Activated naive CD8-positive, alpha-beta T cell treated with anti-CD3 and anti-CD28 coated beads for 36 hours (primary cell): ENCODE results near the gene PHF1. TPM values are rescaled to one million over a fixed set of nuclear protein-coding genes. Genes with fewer than 3 reads are reported as not detected.

Source experiments
- DNase-seq: peaks from one replicate; pipeline ENCODE4 v3.0.0; 2021
- H3K27ac Mint-ChIP-seq: one replicate; pipeline ENCODE4 v1.8.0; 2022; ENCODE audit warnings: mild to moderate bottlenecking, moderate library complexity, mixed read lengths
- H3K27me3 Mint-ChIP-seq: one replicate; pipeline ENCODE4 v1.8.0; 2022; ENCODE audit warnings: mild to moderate bottlenecking, mixed read lengths
- H3K36me3 Mint-ChIP-seq: one replicate; pipeline ENCODE4 v1.8.0; 2021; ENCODE audit warnings: mild to moderate bottlenecking, mixed read lengths
- H3K4me1 Mint-ChIP-seq: one replicate; pipeline ENCODE4 v1.8.0; 2021; ENCODE audit warnings: mixed read lengths
- H3K4me3 Mint-ChIP-seq: one replicate; pipeline ENCODE4 v1.8.0; 2022; ENCODE audit warnings: mild to moderate bottlenecking, moderate library complexity, mixed read lengths
- H3K9me3 Mint-ChIP-seq: one replicate; pipeline ENCODE4 v1.8.0; 2022; ENCODE audit warnings: mixed read lengths
- total RNA-seq, 2 experiments: library from RNA; stranded (reverse); gene quantifications; one replicate each; pipeline ENCODE4 v1.2.3, GENCODE V29; 2021

Gene PHF1
- total RNA-seq, 2 experiments from 2014 or later, result 23.5 to 26.0 TPM

DNA sequence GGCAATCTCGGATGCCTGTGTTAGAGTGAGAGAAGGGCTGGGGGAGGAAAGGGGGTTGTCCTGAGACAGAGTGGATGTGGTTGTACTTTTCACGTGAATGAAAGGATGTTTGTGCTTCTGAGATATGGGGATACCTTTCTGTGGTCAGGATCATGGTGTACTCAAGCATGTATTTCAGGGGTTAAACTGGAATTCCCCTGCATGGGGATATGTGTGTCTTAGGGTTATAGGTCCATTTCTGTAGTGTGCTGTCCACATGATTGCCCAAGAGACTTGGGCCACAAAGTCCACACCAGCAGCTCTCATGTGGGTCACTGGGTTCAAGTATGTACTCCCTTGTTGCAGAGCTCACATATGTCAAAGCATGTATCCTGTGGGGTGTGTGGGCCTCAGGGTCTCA lies 19.5 kb downstream of the PHF1 start:
- no peak for DNase-seq
- peaks cover 7% of the 10 kb centered on the region for H3K36me3 Mint-ChIP-seq
- peaks cover 56% of the 10 kb centered on the region for H3K4me1 Mint-ChIP-seq
- H3K27ac Mint-ChIP-seq, result peak overlapping the region; percentile 89
- H3K4me3 Mint-ChIP-seq, result peak overlapping the region; percentile 75
- H3K27me3 Mint-ChIP-seq, result no peaks in the 10 kb centered on the region
- H3K9me3 Mint-ChIP-seq, result no peaks in the 10 kb centered on the region

DNA sequence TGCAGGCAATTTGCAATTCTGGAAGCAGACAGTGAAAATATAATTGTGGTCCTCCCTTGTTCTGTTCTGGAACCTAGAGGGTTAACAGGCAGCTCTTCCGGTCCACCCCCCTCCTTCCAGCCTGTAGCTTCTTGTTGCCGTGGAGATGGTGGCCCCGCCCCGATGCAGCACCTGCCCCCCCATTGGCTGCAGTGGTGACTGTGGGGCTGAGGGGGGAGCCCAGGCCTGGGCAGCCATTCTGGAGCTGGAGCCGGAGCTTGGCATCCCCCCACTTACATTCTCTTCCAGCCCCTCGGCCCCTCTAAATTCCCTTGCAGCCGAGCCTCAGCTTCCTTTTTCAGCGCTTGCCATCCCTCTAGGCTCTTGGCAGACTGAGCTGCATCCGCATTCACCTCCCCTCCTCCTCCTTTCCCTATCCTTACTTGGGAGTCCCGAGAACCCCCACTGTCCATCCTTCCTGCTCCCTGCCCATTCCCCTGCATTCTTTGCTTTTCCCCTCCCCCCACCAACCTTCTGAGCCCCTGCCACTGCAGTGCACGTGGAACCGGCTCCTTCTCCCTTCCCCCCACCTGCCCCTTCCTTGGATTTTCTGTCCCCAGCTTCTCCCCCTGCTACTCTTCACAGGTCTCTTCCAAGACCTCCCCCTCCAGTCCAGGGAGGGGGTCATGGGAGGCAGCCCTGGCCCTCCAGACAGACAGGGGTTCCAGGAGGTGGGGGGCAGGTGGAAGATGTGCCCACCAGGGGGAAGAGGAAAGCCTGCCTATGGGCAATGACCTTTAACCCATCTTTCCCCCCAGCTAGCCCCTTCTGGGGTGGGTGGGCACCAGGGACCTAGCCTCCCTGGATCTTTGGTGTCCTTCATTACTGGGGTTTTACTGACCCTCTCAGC lies 20.4 kb downstream of the PHF1 start:
- DNase-seq, result peak; percentile 86
- Mint-ChIP-seq H3K4me3 (peak overlapping the region; percentile 75), H3K36me3 (peaks cover 6% of the 10 kb centered on the region), H3K4me1 (peaks cover 54% of the 10 kb centered on the region), H3K27ac (peak overlapping the region; percentile 89), H3K9me3 (no peaks in the 10 kb centered on the region), H3K27me3 (no peaks in the 10 kb centered on the region)

DNA sequence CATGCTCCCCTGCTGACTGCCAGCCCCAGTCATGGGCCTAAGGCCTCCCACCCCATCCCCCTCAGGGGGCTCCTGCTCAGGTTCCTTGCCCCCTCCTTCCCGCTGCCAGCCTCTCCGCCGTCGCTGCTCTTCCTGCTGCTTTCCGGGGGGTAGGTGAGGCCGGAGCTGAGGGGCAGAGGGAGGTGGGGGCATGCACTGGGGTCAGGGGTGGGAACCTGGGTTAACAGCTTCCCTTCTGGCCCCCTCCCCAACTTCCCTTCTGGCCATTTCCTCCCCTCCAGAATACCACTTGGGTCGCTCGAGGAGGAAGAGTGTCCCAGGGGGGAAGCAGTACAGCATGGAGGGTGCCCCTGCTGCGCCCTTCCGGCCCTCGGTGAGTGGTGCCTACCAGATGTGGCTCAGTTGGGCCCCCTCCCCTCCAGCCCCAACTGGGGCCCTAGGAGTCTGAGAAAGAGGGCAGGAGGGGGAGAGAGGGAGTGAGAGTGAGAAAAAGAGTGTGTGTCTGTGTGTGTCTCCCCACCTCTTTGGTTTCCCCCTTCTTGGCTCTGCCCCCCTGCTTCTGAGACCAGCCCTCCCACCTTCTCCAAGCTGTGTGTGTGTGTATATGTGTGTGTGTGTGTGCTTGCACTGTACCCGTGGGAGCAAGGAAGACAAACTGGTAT lies 21.2 kb downstream of the PHF1 start:
- Mint-ChIP-seq H3K9me3 (no peaks in the 10 kb centered on the region), H3K4me1 (peaks cover 50% of the 10 kb centered on the region), H3K27ac (peak overlapping the region; percentile 89), H3K36me3 (peaks cover 6% of the 10 kb centered on the region), H3K27me3 (no peaks in the 10 kb centered on the region), H3K4me3 (peak overlapping the region; percentile 75)
- DNase-seq, result peak; percentile 29

DNA sequence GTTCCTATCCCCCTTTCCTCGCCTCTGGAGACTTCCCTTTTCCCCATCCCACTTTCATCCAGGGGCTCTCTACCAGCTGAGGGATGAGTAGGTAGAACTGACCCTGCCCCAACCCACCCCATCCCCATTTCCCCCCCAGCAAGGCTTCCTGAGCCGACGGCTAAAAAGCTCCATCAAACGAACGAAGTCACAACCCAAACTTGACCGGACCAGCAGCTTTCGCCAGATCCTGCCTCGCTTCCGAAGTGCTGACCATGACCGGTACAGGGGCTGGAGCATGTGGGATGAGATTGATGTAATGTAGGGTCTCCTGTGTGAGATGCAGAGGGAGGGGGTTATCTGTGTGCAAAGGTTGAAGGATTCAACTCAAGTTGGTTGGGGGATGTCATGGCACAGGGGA lies 21.7 kb downstream of the PHF1 start:
- Mint-ChIP-seq H3K9me3 (no peaks in the 10 kb centered on the region), H3K27me3 (no peaks in the 10 kb centered on the region), H3K4me1 (peaks cover 45% of the 10 kb centered on the region), H3K27ac (peak overlapping the region; percentile 89), H3K36me3 (peaks cover 7% of the 10 kb centered on the region), H3K4me3 (peak overlapping the region; percentile 75)
- DNase-seq, result no peak

DNA sequence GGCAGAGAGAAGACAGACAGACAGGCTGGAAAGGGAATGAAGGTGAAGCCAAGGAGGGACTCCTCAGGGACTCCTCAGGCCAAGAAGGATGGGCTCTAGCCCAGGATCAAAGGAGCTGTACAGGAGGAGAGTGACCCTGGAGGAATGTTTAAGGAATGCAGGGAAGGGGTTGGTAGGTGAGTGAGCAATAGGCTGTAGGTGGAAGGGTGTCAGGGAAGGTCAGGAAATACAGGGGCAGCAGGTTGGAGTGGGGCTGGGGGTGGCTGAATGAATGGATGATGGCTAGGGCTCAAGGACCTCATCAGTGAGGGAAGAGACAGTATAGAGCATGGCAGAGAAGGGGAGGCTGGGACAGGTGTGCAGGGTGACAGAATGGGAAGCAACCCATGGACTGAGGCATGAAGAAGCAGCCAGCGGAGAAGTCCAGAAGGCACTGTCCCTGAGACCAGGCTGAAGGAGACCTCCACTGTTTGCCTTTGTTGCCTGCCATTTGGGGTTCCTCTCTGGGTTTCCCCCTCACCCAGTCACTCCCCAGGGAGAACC lies 22.3 kb downstream of the PHF1 start:
- H3K4me1 Mint-ChIP-seq, result peaks cover 45% of the 10 kb centered on the region
- peak overlapping the region; percentile 46 for H3K27ac Mint-ChIP-seq

DNA sequence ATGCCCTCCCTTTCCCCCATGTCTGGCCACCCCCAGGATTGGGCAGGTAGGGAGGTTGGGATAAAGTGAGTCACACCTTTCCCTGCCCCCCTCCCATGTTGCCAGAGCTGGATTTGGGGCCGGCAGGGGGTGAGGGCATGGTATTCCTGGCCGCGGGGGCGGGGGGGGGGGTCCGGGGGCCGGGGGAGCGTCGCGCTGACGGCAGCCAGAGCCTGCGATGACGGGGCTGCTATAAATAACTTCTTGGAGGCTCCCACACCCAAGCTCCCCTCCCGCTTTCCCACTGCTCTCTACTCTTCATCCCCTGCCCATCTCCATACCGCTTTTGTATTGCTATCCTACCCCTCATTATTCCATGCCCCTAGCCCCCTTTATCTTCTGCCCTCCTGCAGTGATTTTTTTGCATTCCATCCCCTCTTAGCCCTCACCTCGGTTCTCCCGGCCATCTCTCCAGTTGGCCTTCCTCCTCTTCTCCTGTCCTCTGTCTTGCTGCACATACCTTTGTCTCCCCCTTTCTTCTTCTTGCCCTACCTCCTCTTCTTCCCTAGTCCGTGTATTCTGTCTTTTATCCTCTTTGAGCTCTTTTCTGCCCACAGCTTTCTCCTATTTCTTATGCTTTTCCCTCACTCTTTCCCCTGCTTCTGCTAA lies 22.9 kb downstream of the PHF1 start:
- Mint-ChIP-seq H3K4me3 (no peak overlapping the region), H3K4me1 (peaks cover 41% of the 10 kb centered on the region), H3K27ac (no peak overlapping the region), H3K9me3 (no peaks in the 10 kb centered on the region), H3K27me3 (no peaks in the 10 kb centered on the region), H3K36me3 (peaks cover 7% of the 10 kb centered on the region)
- no peak for DNase-seq

More for the DNA sequence above, 22.3 kb downstream of the PHF1 start:
- Mint-ChIP-seq H3K9me3 (no peaks in the 10 kb centered on the region), H3K4me3 (peak overlapping the region; percentile 36), H3K36me3 (peaks cover 7% of the 10 kb centered on the region), H3K27me3 (no peaks in the 10 kb centered on the region)
- no peak for DNase-seq

DNA sequence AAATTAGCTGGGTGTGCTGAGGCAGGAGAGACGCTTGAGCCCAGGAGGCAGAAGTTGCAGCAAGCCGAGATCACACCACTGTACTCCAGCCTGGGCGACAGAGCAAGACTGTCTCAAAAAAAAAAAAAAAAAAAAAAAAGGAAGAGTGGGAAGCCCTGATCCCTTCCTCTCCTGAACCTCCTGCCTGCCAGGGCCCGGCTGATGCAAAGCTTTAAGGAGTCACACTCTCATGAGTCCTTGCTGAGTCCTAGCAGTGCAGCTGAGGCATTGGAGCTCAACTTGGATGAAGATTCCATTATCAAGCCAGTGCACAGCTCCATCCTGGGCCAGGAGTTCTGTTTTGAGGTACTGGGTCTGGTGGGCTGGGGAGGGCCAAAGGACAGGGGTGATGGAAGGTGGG lies 24.1 kb downstream of the PHF1 start:
- Mint-ChIP-seq H3K36me3 (peaks cover 7% of the 10 kb centered on the region), H3K4me1 (peaks cover 28% of the 10 kb centered on the region), H3K27ac (no peak overlapping the region), H3K9me3 (no peaks in the 10 kb centered on the region), H3K27me3 (no peaks in the 10 kb centered on the region), H3K4me3 (no peak overlapping the region)
- DNase-seq, result no peak

DNA sequence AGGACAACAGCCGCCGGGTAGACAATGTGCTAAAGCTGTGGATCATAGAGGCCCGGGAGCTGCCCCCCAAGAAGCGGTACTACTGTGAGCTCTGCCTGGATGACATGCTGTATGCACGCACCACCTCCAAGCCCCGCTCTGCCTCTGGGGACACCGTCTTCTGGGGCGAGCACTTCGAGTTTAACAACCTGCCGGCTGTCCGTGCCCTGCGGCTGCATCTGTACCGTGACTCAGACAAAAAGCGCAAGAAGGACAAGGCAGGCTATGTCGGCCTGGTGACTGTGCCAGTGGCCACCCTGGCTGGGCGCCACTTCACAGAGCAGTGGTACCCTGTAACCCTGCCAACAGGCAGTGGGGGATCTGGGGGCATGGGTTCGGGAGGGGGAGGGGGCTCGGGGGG lies 26.9 kb downstream of the PHF1 start:
- peaks cover 10% of the 10 kb centered on the region for H3K36me3 Mint-ChIP-seq

DNA sequence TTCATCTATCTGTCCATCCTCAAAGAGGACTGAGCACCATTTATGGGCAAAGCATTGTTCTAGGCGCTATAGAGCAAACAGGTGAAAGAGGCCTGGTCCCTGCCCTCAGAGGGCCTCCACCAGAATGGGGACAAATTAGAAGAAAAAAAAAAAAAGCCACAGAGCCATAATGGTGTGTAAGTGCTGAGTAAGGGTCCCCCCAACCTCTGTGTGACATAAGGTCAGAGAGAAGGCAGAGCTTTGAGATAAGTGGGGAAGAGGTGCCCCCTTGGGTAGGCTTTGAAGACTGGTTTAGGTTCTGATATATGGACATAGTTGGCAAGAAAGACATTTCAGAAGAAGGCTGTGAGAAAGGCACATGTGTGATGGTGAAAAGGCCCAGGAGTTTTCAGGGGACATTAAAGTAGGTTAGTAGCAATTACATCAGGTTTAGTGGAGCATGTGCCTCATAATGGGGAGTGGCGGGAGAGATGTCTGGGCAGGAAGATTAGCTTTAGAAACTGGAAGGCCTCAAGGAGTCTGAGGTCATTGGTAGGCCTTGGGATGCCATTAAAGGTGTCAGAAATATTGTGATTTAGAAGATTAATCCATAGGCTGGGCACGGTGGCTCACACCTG lies 28.3 kb downstream of the PHF1 start:
- peak overlapping the region; percentile 56 for H3K27ac Mint-ChIP-seq
- H3K36me3 Mint-ChIP-seq, result peaks cover 5% of the 10 kb centered on the region
- no peak for DNase-seq

More for the DNA sequence above, 26.9 kb downstream of the PHF1 start:
- Mint-ChIP-seq H3K27ac (no peak overlapping the region), H3K4me3 (no peak overlapping the region), H3K4me1 (peaks cover 7% of the 10 kb centered on the region), H3K9me3 (no peaks in the 10 kb centered on the region), H3K27me3 (no peaks in the 10 kb centered on the region)
- no peak for DNase-seq

DNA sequence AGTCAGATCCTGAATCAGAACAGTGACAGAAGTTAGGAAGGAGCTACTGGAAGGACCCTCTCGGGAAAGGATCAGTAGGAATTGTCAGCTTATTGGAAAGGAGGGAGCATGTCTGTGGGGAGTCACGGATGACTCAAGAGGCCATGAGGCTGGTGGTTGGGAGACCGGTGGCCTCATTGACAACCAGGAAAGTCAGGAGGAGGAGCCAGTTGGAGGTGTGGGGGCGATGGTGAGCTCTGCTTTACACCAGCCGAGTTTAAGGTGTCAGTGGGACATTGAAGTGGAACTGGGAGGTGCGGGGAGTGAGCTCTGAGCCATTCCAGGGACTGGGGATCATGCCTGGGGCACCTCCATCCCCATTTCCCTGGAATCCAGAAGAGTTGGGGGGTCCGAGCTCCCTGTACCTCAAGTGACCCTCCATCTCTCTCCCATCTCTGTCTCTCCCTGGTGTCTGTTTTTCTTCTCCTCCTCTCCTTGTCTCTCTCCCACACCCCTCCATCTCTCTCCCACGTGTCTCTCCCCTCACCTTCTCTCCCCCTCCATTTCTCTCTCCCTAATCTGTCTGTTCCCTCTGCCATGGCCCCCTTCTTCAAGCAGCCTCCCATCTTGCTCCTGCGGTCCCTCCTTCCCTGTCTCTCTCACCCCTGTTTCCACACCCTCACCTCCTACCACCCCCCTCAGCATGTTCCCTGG lies 29.3 kb downstream of the PHF1 start:
- Mint-ChIP-seq H3K4me1 (no peaks in the 10 kb centered on the region), H3K4me3 (no peak overlapping the region), H3K27me3 (no peaks in the 10 kb centered on the region), H3K9me3 (no peaks in the 10 kb centered on the region), H3K36me3 (peaks cover 5% of the 10 kb centered on the region), H3K27ac (peak overlapping the region; percentile 73)
- no peak for DNase-seq

More for the DNA sequence above, 28.3 kb downstream of the PHF1 start:
- Mint-ChIP-seq H3K4me3 (no peak overlapping the region), H3K27me3 (no peaks in the 10 kb centered on the region), H3K9me3 (no peaks in the 10 kb centered on the region), H3K4me1 (no peaks in the 10 kb centered on the region)

DNA sequence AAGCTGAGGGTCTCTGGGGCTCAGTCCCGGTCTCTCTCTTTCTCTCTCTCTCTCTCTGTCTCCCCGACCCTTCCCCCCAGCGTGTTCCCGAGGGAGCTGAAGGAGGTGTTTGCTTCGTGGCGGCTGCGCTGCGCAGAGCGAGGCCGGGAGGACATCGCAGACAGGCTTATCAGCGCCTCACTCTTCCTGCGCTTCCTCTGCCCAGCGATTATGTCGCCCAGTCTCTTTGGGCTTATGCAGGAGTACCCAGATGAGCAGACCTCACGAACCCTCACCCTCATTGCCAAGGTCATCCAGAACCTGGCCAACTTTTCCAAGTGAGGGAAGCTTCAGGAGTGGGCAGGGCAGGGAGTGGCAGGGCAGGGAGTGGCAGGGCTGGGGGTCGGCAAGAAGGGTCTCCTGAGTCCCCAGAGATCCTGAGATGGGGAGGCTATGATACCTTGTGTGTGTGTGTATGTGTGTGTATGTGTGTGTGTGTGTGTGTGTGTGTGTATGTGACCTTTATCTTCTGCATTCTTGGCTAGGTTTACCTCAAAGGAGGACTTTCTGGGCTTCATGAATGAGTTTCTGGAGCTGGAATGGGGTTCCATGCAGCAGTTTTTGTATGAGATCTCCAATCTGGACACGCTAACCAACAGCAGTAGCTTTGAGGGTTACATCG lies 30.0 kb downstream of the PHF1 start:
- DNase-seq, result no peak
- H3K27ac Mint-ChIP-seq, result peak overlapping the region; percentile 73
- H3K9me3 Mint-ChIP-seq, result no peaks in the 10 kb centered on the region
- no peaks in the 10 kb centered on the region for H3K27me3 Mint-ChIP-seq
- peaks cover 5% of the 10 kb centered on the region for H3K36me3 Mint-ChIP-seq
- H3K4me3 Mint-ChIP-seq, result no peak overlapping the region
- H3K4me1 Mint-ChIP-seq, result no peaks in the 10 kb centered on the region

DNA sequence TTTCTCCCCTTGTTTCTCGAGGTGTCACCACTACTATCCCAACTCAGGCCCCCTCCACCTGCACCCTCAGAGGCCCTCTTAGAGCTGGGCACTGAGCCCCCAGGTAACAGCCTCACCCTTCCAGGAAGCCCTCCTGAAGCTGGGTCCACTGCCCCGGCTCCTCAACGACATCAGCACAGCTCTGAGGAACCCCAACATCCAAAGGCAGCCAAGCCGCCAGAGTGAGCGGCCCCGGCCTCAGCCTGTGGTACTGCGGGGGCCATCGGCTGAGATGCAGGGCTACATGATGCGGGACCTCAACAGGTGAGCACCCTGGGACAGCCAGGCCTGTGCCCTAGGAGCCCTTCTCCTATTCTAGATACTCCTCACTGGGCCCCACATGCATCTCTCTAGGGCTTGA lies 30.6 kb downstream of the PHF1 start:
- H3K4me1 Mint-ChIP-seq, result no peaks in the 10 kb centered on the region
- H3K27me3 Mint-ChIP-seq, result no peaks in the 10 kb centered on the region
- no peak for DNase-seq
- peaks cover 6% of the 10 kb centered on the region for H3K36me3 Mint-ChIP-seq
- H3K4me3 Mint-ChIP-seq, result no peak overlapping the region
- no peaks in the 10 kb centered on the region for H3K9me3 Mint-ChIP-seq
- no peak overlapping the region for H3K27ac Mint-ChIP-seq

DNA sequence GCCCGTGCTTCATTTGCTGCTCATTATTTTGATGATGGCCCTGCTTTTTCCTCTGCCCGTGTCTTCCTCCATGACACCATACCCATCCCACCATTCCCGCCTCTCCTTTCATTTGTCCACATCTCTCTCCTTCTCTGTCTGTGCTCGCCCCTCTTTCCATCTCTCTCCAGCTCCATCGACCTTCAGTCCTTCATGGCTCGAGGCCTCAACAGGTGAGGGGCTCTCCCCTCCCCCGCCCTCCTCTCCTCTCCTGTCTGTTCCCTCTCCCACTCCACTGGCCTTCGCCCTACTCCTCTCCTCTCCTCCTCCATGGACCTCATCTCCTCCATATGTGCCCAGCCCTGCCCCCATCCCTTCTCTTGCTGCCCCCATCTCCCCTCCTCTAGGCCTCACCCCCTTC lies 31.5 kb downstream of the PHF1 start:
- no peak for DNase-seq

DNA sequence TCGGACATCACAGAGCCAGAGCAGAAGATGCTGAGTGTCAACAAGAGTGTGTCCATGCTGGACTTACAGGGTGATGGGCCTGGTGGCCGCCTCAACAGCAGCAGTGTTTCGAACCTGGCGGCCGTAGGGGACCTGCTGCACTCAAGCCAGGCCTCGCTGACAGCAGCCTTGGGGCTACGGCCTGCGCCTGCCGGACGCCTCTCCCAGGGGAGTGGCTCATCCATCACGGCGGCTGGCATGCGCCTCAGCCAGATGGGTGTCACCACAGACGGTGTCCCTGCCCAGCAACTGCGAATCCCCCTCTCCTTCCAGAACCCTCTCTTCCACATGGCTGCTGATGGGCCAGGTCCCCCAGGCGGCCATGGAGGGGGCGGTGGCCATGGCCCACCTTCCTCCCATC lies 32.2 kb downstream of the PHF1 start:
- Mint-ChIP-seq H3K36me3 (peaks cover 6% of the 10 kb centered on the region), H3K4me3 (no peak overlapping the region), H3K27ac (no peak overlapping the region), H3K27me3 (no peaks in the 10 kb centered on the region), H3K9me3 (no peaks in the 10 kb centered on the region), H3K4me1 (no peaks in the 10 kb centered on the region)
- no peak for DNase-seq

More for the DNA sequence above, 31.5 kb downstream of the PHF1 start:
- H3K27me3 Mint-ChIP-seq, result no peaks in the 10 kb centered on the region
- no peak overlapping the region for H3K27ac Mint-ChIP-seq
- peaks cover 7% of the 10 kb centered on the region for H3K36me3 Mint-ChIP-seq
- H3K4me1 Mint-ChIP-seq, result no peaks in the 10 kb centered on the region
- no peaks in the 10 kb centered on the region for H3K9me3 Mint-ChIP-seq
- no peak overlapping the region for H3K4me3 Mint-ChIP-seq
